Panc1 (cell line): ENCODE results near the gene RGPD3.
"Not testable (repeated sequence)": the region's sequence is repeated elsewhere in the genome, so short reads cannot be mapped to it uniquely, and the experiment has no call there.

Source experiments
- CTCF ChIP-seq: fragments of 450-650 bp; IDR thresholded peaks from 2 replicates; pipeline ENCODE4 v1.5.1; 2017; ENCODE audit warnings: mild to moderate bottlenecking
- POLR2AphosphoS5 ChIP-seq: IDR thresholded peaks from 2 replicates; pipeline ENCODE4 v1.6.1; 2012; ENCODE audit warnings: mild to moderate bottlenecking, low read depth, low read length, moderate library complexity
- TCF7L2 ChIP-seq: IDR thresholded peaks from 2 replicates; pipeline ENCODE4 v1.6.1; 2011; ENCODE audit warnings: mild to moderate bottlenecking, low read depth, low read length, inconsistent platforms

- TF ChIP-seq CTCF, POLR2AphosphoS5, TCF7L2: not testable (repeated sequence)
Measured at GRCh38 chr2:106513391-106513790, 45.2 kb upstream of the RGPD3 start.
